BE2C (cell line): ENCODE results near the gene PPP6R1.

Experiments
- DNase-seq: peaks from one replicate; pipeline ENCODE4 v3.0.0-alpha.2; 2020
- H3K27me3 ChIP-seq: fragments of 250-450 bp; sonication (Bioruptor Pico); 2 replicates; pipeline ENCODE4 v1.5.1; 2020; ENCODE audit warnings: mild to moderate bottlenecking
- H3K36me3 ChIP-seq: fragments of 250-450 bp; sonication (Bioruptor Pico); 2 replicates; pipeline ENCODE4 v1.5.1; 2020; ENCODE audit warnings: mild to moderate bottlenecking
- H3K4me1 ChIP-seq: fragments of 250-450 bp; sonication (Bioruptor Pico); 2 replicates; pipeline ENCODE4 v1.5.1; 2020
- H3K4me3 ChIP-seq: 2 replicates; pipeline ENCODE4 v1.5.1; 2011; ENCODE audit warnings: low read depth, low read length
- H3K9me3 ChIP-seq: fragments of 250-450 bp; sonication (Bioruptor Pico); 2 replicates; pipeline ENCODE4 v1.5.1; 2020
- TF ChIP-seq, protein P1 (sequence below): IDR thresholded peaks from 2 replicates; pipeline ENCODE4 v1.5.1; 2012; ENCODE audit warnings: mild to moderate bottlenecking, low read depth, low read length

Gene PPP6R1

DNA sequence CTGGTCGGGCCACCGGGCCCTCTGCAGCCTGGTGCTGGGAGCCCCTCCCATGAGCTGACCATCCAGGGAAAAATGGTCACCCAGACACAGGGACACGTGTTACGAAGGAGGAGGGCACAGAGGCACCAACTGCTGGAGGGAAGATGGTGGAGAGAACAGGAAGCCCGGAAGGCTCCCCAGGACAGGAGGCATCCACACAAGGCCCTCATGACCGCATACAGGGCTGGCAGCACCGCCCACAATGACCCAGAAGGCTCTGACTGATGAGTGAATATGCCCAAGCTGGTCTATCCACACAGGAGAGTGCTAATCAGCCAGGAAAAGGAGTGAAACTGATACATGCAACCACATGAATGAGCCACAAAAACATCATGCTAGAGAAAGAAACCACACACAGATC is 16.3 kb downstream of the PPP6R1 start:
- TF ChIP-seq, protein P1, sequence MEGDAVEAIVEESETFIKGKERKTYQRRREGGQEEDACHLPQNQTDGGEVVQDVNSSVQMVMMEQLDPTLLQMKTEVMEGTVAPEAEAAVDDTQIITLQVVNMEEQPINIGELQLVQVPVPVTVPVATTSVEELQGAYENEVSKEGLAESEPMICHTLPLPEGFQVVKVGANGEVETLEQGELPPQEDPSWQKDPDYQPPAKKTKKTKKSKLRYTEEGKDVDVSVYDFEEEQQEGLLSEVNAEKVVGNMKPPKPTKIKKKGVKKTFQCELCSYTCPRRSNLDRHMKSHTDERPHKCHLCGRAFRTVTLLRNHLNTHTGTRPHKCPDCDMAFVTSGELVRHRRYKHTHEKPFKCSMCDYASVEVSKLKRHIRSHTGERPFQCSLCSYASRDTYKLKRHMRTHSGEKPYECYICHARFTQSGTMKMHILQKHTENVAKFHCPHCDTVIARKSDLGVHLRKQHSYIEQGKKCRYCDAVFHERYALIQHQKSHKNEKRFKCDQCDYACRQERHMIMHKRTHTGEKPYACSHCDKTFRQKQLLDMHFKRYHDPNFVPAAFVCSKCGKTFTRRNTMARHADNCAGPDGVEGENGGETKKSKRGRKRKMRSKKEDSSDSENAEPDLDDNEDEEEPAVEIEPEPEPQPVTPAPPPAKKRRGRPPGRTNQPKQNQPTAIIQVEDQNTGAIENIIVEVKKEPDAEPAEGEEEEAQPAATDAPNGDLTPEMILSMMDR: no peak
- no peaks in the 10 kb centered on the region for H3K9me3 ChIP-seq
- H3K4me1 ChIP-seq: no peaks in the 10 kb centered on the region; the same call in 1 of the 2 replicates
- H3K4me3 ChIP-seq: no peak overlapping the region
- DNase-seq: no peak
- H3K36me3 ChIP-seq: peaks cover 79% of the 10 kb centered on the region
- no peaks in the 10 kb centered on the region for H3K27me3 ChIP-seq

DNA sequence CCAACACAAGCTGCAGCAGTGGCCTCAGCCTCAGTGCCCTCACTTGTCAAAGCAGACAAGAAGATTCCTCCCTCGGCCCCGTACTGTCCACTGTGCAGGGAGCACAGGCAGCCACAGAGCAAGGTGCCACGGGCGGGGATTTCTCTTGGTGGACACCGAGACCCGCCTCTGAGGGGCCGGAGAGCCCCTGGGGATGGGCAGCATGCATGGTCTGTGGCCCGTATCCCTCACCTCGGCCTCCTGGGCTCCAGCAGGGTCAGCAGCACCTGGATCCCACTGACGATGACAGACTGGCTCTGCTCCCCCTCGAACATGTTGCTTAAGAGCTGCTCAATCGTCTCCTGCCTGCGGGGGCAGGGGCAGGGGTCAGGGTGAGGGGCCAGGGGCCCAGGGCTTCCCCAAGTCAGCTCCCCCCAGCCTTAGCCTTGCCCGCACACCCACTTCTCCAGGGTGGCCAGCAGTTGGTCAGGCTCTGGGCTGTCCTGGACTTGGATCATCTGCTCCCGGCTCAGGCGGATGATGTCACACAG is 16.8 kb downstream of the PPP6R1 start:
- H3K4me1 ChIP-seq: no peaks in the 10 kb centered on the region; the same call in 1 of the 2 replicates
- no peak overlapping the region for H3K4me3 ChIP-seq
- no peaks in the 10 kb centered on the region for H3K9me3 ChIP-seq
- peaks cover 84% of the 10 kb centered on the region for H3K36me3 ChIP-seq
- no peaks in the 10 kb centered on the region for H3K27me3 ChIP-seq
- DNase-seq: no peak
- TF ChIP-seq, protein P1: no peak

DNA sequence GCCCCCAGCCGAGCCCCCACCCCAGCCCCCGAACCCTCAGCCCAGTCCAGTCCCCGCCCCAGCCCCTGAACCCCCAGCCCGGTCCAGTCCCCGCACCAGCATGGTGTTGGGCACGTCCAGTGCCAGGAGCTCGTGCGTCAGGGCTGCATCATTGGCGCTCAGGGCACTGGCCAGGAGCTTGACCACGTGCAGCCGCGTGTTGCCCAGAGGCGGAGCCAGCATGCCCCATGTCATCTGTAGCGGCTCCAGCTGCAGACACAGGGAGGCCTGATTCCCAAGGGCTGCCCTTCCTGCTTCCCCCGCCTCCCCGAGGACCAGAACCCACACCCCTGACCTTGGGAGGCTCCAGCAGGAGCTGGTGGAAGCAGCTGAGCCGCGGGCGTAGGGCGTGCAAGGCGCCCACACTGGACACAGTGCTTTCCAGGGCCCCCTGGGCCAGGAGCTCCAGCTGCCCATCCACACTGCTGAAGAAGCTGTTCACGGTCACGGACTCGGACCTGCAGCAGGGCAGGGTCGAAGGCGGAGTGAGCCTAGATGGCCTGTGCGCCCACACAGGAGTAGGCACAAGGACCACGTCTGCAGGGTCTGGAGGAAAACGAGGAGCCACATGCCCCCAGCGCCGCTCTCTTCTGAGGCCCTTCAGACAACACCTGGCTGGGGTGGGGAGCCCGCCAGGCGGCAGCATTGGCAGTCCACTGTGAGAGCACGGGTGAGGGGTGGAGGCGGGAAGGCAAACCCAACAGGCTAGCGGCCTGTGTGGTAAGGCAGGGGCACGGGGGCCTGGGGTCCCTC is 17.5 kb downstream of the PPP6R1 start:
- Histone ChIP-seq H3K4me1 (no peaks in the 10 kb centered on the region; the same call in 1 of the 2 replicates), H3K9me3 (no peaks in the 10 kb centered on the region), H3K27me3 (no peaks in the 10 kb centered on the region), H3K4me3 (no peak overlapping the region), H3K36me3 (peaks cover 84% of the 10 kb centered on the region)
- TF ChIP-seq, protein P1: no peak
- no peak for DNase-seq

DNA sequence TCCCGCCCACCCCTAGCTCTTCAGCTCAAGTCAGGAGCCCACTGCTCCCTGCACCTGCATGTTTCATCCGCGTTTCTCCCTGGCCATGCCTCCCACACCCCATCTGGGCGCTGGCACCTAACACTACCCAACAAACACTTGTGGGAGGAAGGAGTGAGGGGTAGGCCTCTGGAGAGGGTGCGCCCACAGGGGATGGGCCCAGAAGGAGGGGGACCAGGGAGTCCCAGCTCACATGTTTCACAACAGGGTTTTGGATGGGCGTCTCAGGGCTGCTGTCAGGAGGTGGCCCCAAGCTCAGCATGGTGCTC is 18.1 kb downstream of the PPP6R1 start:
- DNase-seq: no peak
- TF ChIP-seq, protein P1: no peak
- Histone ChIP-seq H3K36me3 (peaks cover 85% of the 10 kb centered on the region), H3K4me3 (no peak overlapping the region), H3K9me3 (no peaks in the 10 kb centered on the region), H3K27me3 (no peaks in the 10 kb centered on the region), H3K4me1 (no peaks in the 10 kb centered on the region; the same call in 1 of the 2 replicates)

DNA sequence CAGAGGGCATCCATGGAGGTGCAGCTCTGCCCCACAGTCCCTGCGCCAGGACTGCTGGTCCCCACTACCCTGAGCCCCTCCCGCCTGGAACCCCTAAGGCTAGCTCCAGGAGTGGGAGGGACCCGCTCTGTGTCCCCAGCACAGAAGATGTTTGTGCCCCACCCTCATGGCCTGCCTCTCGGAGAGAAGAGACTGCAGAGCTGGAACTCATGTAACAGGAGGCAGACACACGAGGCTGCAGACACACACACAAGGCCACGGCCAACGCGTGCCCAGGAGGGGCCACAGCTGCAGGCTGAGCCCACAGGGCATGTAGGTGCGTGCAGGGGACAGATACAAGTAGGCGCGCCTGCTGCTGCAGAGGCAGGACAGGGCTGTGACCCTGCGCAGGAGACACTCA is 19.8 kb downstream of the PPP6R1 start:
- no peak for DNase-seq
- peaks cover 80% of the 10 kb centered on the region for H3K36me3 ChIP-seq
- TF ChIP-seq, protein P1: no peak
- no peaks in the 10 kb centered on the region for H3K27me3 ChIP-seq
- H3K9me3 ChIP-seq: no peaks in the 10 kb centered on the region
- H3K4me1 ChIP-seq: no peaks in the 10 kb centered on the region; the same call in 1 of the 2 replicates
- H3K4me3 ChIP-seq: no peak overlapping the region

DNA sequence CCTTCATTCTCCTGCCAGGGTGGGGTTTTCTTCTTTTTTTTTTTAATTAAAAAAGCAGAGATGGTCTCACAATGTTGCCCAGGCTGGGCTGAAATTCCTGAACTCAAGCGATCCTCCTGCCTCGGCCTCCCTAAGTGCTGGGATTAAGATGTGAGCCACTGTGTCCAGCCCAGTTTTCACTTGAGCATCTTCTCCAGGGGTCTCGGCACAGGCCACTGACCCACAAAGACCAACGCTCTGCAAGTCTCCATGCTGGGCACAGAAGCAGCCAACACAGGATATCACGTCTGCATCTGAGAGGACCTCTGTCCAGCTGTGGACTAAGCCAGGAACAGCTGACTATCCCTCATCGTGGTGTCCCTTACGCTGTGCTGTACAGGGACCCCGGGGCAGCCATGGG is 20.8 kb downstream of the PPP6R1 start:
- peaks cover 3% of the 10 kb centered on the region for H3K4me1 ChIP-seq
- peaks cover 81% of the 10 kb centered on the region for H3K36me3 ChIP-seq
- no peaks in the 10 kb centered on the region for H3K27me3 ChIP-seq
- TF ChIP-seq, protein P1: no peak
- DNase-seq: no peak
- no peak overlapping the region for H3K4me3 ChIP-seq
- no peaks in the 10 kb centered on the region for H3K9me3 ChIP-seq
